GM10266 (cell line): ENCODE measurements around the gene TTBK1.

Source experiments
- DNase-seq: peaks from one replicate; pipeline ENCODE4 v3.0.0; 2012; ENCODE audit errors: extremely low spot score
- TF ChIP-seq, protein P1 (sequence below): IDR thresholded peaks from 2 replicates; pipeline ENCODE4 v1.5.1; 2012; ENCODE audit warnings: mild to moderate bottlenecking, low read depth; ENCODE audit not compliant: control insufficient read depth, insufficient read depth; ENCODE audit errors: missing control alignments

Gene TTBK1

GRCh38 chr6:43235841-43236240 is 7.4 kb upstream of the TTBK1 start:
- no peak for DNase-seq

GRCh38 chr6:43239054-43239453 is 4.2 kb upstream of the TTBK1 start:
- no peak for DNase-seq
- TF ChIP-seq, protein P1, sequence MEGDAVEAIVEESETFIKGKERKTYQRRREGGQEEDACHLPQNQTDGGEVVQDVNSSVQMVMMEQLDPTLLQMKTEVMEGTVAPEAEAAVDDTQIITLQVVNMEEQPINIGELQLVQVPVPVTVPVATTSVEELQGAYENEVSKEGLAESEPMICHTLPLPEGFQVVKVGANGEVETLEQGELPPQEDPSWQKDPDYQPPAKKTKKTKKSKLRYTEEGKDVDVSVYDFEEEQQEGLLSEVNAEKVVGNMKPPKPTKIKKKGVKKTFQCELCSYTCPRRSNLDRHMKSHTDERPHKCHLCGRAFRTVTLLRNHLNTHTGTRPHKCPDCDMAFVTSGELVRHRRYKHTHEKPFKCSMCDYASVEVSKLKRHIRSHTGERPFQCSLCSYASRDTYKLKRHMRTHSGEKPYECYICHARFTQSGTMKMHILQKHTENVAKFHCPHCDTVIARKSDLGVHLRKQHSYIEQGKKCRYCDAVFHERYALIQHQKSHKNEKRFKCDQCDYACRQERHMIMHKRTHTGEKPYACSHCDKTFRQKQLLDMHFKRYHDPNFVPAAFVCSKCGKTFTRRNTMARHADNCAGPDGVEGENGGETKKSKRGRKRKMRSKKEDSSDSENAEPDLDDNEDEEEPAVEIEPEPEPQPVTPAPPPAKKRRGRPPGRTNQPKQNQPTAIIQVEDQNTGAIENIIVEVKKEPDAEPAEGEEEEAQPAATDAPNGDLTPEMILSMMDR, result no peak

More at GRCh38 chr6:43235841-43236240, 7.4 kb upstream of the TTBK1 start:
- TF ChIP-seq, protein P1, result no peak

GRCh38 chr6:43240950-43241349 is 2.3 kb upstream of the TTBK1 start:
- DNase-seq, result no peak
- TF ChIP-seq, protein P1, result no peak

DNA sequence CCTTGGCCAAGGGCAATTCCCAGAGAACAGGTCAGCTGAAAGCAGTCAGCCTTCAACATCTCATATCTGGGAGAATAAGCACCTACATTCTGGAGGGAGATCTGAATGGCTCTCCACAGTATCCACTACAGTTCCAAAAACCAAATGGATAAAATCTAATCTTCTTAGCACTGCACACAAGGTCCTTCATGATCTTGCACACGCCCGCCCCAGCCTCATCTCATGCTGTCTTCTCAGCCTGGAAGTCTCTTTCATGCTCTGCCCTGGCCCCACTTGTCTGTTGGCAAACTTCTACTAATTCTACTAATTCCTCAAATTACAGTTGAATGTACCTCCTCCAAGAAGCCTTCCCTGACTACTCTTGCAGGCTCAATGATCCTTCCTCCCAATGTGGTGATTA is 1.8 kb upstream of the TTBK1 start:
- DNase-seq, result no peak
- TF ChIP-seq, protein P1, result no peak

- TF ChIP-seq, protein P1, result no peak
- no peak for DNase-seq
Measured at GRCh38 chr6:43243664-43244321, 512 bp downstream of the TTBK1 start.

DNA sequence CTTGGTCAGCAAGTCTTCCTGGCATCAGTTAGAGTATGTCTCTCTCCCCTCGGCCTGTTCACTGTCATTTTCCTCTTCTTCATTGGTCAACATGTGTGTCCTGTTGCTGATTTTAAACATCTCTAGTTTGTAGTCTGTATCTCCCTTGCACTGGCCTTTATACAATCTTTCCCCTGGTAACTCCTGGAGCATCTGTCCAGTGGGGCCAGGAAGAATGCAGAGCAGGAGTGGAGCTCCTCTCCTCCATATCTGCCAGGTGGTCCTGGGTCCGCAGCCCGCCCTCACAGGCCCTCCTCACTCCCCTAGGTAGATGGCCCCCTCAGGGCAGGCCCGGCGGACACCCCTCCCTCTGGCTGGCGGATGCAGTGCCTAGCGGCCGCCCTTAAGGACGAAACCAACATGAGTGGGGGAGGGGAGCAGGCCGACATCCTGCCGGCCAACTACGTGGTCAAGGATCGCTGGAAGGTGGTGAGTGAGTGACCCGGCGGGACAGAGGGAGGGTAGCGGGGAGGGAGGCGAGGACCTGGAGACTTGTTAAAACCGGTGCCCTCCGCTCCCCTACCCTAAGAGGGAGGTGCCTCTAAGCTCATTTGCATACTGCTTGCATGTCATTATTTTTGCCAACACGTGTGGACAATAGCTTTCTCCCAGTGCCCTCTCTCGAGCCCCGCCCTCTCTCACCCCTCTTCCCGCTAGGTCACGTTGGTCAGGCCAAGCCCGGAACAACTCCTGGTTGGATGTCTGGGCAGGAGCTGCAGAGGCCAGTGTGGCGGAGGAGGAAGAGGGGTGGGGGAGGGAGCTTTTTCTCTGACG is 3.2 kb downstream of the TTBK1 start:
- DNase-seq, result peak; percentile 75
- TF ChIP-seq, protein P1, result no peak

DNA sequence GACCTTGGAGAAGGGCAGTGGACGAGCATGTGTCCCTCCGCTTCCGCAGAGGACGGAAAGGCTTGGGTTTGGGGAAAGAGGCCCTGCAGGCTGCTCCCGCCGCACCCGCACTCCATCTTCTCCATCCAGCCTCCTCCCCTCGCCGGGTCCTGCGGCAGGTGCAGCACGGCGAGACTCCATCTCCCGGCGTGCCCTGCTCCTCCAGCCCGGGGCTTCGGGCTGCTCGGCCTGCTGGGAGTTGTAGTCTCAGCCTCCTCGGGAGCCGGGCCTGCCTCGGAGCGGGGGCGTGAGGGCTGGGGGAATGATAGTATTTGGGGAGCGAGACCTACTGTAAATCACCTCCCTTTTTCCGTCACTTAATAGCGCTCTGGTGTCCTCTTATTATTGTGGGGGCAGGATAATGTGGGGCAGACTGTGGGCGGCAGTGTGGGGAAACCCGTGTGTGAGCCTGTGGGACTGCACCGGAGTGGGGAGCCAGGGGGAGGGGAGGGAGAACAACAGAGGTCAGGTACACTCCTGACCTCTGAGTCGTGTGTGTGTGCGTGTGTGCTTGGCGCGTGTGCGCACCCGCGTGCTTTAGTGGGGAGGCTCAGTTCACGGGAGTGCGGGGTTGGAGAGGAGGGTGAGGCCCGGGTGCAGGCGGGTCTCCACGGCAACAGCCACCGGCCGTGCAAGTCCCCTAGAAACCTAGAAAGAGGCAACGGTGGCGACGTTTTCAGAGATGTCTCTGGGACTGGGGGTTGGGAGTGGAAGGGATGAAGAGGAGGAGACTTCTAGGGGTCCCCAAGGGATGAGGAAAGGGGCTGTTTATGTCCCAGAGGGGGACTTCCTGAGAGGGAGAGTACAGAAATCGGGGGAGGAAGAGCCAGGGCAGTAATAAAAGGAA is 4.1 kb downstream of the TTBK1 start:
- peak; percentile 98 for DNase-seq
- TF ChIP-seq, protein P1, result no peak
